Neural cell (in vitro differentiated cells): ENCODE measurements around the gene STS.

Experiments
- EP300 ChIP-seq: fragments of 450-650 bp; conservative IDR thresholded peaks from 2 replicates; pipeline ENCODE4 v1.6.1; 2014; ENCODE audit warnings: antibody characterized with exemption, mild to moderate bottlenecking, moderate library complexity; ENCODE audit not compliant: poor library complexity, severe bottlenecking
- EZH2 ChIP-seq: fragments of 200-600, 300-800 bp; shearing (Covaris generic), sonication (generic); IDR thresholded peaks from 2 replicates; pipeline ENCODE4 v1.6.1; 2014; ENCODE audit warnings: antibody characterized with exemption, low read length, borderline replicate concordance, mild to moderate bottlenecking; ENCODE audit not compliant: insufficient read depth, poor library complexity, severe bottlenecking
- MXI1 ChIP-seq: fragments of 450-650 bp; conservative IDR thresholded peaks from 2 replicates; pipeline ENCODE4 v1.6.1; 2014; ENCODE audit warnings: antibody characterized with exemption, mild to moderate bottlenecking; ENCODE audit not compliant: poor library complexity, severe bottlenecking
- POLR2AphosphoS5 ChIP-seq: IDR thresholded peaks from 2 replicates; pipeline ENCODE4 v1.6.1; 2012
- RAD21 ChIP-seq: fragments of 450-650 bp; conservative IDR thresholded peaks from 2 replicates; pipeline ENCODE4 v1.6.1; 2014; ENCODE audit warnings: antibody characterized with exemption, mild to moderate bottlenecking, moderate library complexity
- REST ChIP-seq: IDR thresholded peaks from 2 replicates; pipeline ENCODE4 v1.6.1; 2012; ENCODE audit warnings: borderline replicate concordance
- SMC3 ChIP-seq: fragments of 450-650 bp; conservative IDR thresholded peaks from 2 replicates; pipeline ENCODE4 v1.6.1; 2014; ENCODE audit warnings: antibody characterized with exemption, mild to moderate bottlenecking, moderate library complexity; ENCODE audit not compliant: poor library complexity
- TAF1 ChIP-seq: IDR thresholded peaks from 2 replicates; pipeline ENCODE4 v1.6.1; 2012; ENCODE audit warnings: low read depth
- TF ChIP-seq, protein P1 (sequence below): fragments of 450-650 bp; IDR thresholded peaks from 2 replicates; pipeline ENCODE4 v1.5.1; 2014; ENCODE audit warnings: antibody characterized with exemption, mild to moderate bottlenecking, moderate library complexity; ENCODE audit not compliant: poor library complexity, severe bottlenecking

- TF ChIP-seq POLR2AphosphoS5, result no peak
- TF ChIP-seq, protein P1, sequence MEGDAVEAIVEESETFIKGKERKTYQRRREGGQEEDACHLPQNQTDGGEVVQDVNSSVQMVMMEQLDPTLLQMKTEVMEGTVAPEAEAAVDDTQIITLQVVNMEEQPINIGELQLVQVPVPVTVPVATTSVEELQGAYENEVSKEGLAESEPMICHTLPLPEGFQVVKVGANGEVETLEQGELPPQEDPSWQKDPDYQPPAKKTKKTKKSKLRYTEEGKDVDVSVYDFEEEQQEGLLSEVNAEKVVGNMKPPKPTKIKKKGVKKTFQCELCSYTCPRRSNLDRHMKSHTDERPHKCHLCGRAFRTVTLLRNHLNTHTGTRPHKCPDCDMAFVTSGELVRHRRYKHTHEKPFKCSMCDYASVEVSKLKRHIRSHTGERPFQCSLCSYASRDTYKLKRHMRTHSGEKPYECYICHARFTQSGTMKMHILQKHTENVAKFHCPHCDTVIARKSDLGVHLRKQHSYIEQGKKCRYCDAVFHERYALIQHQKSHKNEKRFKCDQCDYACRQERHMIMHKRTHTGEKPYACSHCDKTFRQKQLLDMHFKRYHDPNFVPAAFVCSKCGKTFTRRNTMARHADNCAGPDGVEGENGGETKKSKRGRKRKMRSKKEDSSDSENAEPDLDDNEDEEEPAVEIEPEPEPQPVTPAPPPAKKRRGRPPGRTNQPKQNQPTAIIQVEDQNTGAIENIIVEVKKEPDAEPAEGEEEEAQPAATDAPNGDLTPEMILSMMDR, result no peak
- no peak for TF ChIP-seq EZH2
- no peak for TF ChIP-seq SMC3
- TF ChIP-seq RAD21, result no peak
- no peak for TF ChIP-seq EP300
- no peak for TF ChIP-seq TAF1
- TF ChIP-seq REST, result no peak
- no peak for TF ChIP-seq MXI1
Observed at GRCh38 chrX:7127056-7127455, 20.5 kb upstream of the STS start.
